Activated T-cell treated with anti-CD3 and anti-CD28 coated beads, Interleukin-2, amount 50 U/mL, for 1 hour (primary cell): ENCODE measurements around the gene FHL3.
"Not testable (repeated sequence)": the region's sequence is repeated elsewhere in the genome, so short reads cannot be mapped to it uniquely, and the experiment has no call there.

Experiments
- DNase-seq: peaks from one replicate; pipeline ENCODE4 v3.0.0-alpha.2; 2020

Gene FHL3

GRCh38 chr1:38032992-38033391 is 27.7 kb upstream of the FHL3 start:
- DNase-seq: not testable (repeated sequence)

GRCh38 chr1:38031513-38031866 is 26.2 kb upstream of the FHL3 start:
- DNase-seq: no peak

GRCh38 chr1:38030596-38031512 is 25.5 kb upstream of the FHL3 start:
- DNase-seq: no peak

- peak; percentile 45 for DNase-seq
These were observed 24.6 kb upstream of the FHL3 start for GRCh38 chr1:38029685-38030511.

- DNase-seq: no peak
These were observed 23.9 kb upstream of the FHL3 start for GRCh38 chr1:38029081-38029681.

GRCh38 chr1:38028671-38029070 is 23.4 kb upstream of the FHL3 start:
- DNase-seq: no peak

- no peak for DNase-seq
These were observed 22.8 kb upstream of the FHL3 start for GRCh38 chr1:38028105-38028591.

GRCh38 chr1:38027201-38028104 is 22.1 kb upstream of the FHL3 start:
- no peak for DNase-seq

GRCh38 chr1:38026592-38027200 is 21.4 kb upstream of the FHL3 start:
- DNase-seq: peak; percentile 40

- no peak for DNase-seq
These were observed 20.4 kb upstream of the FHL3 start for GRCh38 chr1:38025664-38026063.

GRCh38 chr1:38025233-38025632 is 19.9 kb upstream of the FHL3 start:
- no peak for DNase-seq

GRCh38 chr1:38022810-38023209 is 17.5 kb upstream of the FHL3 start:
- no peak for DNase-seq

- DNase-seq: no peak
These were observed 16.7 kb upstream of the FHL3 start for GRCh38 chr1:38021969-38022368.

- no peak for DNase-seq
These were observed 15.1 kb upstream of the FHL3 start for GRCh38 chr1:38020396-38020795.

- no peak for DNase-seq
These were observed 13.6 kb upstream of the FHL3 start for GRCh38 chr1:38018864-38019343.

GRCh38 chr1:38015978-38016725 is 10.8 kb upstream of the FHL3 start:
- no peak for DNase-seq

GRCh38 chr1:38014724-38015424 is 9.6 kb upstream of the FHL3 start:
- no peak for DNase-seq

- DNase-seq: no peak
These were observed 8.9 kb upstream of the FHL3 start for GRCh38 chr1:38014171-38014570.

- no peak for DNase-seq
These were observed 7.9 kb upstream of the FHL3 start for GRCh38 chr1:38013227-38013622.
